HG02610 (cell line): ENCODE data around the gene DPF1.

Experiments
- ATAC-seq: cut with Tn5 transposase; IDR thresholded peaks from one replicate; pipeline ENCODE4 v1.9.1; 2021; ENCODE audit warnings: mild to moderate bottlenecking, moderate library complexity; ENCODE audit not compliant: unreplicated experiment

Gene DPF1

GRCh38 chr19:38221919-38222830 is 1.8 kb downstream of the DPF1 start:
- no peak for ATAC-seq

DNA sequence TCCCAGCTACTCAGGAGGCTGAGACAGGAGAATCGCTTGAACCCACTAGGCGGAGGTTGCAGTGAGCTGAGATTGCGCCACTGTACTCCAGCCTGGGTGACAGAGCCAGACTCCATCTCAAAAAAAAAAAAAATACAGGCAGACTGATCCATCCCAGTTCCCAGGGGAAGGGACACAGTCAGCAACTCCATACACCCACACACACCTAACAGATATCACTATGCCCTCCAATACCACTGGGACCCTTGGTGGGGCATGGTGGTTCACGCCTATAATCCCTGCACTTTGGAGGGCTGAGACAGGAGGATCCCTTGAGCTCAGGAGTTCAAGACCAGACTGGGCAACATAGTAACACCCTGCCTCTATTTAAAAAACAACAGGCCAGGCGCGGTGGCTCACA is 2.6 kb downstream of the DPF1 start:
- no peak for ATAC-seq

GRCh38 chr19:38219221-38219620 is 4.8 kb downstream of the DPF1 start:
- no peak for ATAC-seq

- ATAC-seq: no peak
Observed at GRCh38 chr19:38218204-38218603, 5.8 kb downstream of the DPF1 start.

DNA sequence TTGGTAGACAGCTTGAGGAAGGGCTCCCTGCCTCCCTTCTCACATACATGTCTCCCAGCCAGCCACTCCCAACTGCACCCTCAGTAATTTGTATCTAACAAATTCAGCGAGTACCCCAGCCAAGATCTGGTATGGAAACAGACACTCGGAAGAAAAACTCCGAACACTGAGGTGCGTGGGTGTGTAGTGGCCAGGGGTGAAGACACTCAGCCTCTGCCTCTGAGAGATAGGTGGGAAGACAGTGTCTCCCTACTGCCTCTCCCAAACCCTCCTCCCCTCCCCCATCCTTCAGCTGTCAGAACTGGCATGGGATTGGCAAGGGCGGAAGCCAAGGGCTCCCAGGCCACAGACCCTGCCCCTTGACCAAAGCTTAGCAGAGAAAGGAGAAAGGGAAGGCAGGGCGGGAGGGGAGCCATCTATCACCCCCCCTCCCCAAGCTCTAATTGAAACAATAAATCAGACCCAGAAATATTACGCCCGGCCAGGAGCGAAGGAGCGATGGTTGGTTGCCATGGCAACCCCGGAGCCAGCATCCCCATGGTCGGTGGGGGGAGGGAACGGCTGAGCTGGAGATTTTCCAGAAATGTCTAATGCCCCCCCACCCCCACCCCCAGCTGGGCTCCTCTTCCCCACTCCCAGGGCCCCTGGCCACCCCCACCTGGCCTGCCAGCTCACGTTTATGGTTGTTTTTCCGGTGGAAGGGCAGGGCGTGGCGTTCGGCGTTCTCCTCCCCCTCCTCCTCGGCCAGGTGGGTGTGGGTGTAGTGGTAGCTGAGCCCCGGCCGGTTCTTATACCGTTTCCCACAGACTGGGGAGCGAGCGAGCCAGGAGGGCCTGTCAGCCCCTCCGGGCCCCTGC is 7.0 kb downstream of the DPF1 start:
- ATAC-seq: no peak

DNA sequence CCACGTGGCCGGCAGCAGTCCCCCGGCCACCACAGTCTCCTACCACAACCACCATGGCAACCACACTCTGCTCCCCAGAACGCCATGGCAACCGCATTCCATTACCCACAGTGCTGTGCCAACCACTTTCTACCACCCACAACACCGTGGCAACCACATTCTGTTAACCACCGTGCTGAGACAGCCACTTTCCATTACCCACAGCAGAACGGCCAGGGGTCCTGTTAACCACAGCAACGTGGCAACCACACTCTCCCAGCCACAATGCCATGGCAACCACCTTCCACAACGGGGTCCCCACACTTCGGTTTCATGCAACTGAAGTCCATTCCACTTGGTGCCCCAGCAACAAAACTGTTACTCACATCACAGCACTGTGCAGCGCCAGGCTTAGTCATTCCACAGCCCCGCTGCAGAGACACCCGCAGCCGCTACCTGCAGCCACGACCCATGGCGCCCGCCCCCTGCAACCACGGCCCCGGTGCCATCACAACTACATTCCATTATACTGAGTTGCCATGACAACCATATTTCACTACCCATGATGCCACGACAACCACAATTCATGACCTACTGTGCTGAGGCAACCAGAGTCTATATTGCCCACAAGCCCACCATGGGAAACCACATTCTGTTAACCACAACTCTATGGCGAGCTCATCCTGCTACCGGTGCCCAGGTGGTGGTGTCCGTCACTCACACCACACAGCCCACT is 10.0 kb downstream of the DPF1 start:
- ATAC-seq: no peak

GRCh38 chr19:38213469-38213868 is 10.6 kb downstream of the DPF1 start:
- ATAC-seq: no peak

DNA sequence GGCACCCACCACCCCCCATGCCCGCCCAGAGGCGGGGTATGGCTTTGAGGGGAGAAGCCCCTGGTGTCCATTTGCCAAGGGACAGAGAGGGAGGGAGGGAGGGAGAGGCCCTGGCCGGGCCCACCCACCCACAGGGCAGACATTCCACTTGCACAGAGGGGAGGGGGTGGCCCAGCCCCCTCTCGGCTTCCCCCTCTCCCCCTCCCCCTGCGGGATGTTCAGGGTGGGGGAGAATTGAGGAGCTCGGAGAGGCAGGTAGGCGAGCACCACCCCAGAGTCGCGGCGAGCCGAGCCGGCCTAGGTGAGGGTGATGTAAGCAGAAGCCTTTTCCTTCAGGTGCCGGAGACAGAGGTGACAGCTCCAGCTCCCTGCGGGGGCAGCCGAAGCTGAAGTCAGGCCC is 12.3 kb downstream of the DPF1 start:
- ATAC-seq: no peak

DNA sequence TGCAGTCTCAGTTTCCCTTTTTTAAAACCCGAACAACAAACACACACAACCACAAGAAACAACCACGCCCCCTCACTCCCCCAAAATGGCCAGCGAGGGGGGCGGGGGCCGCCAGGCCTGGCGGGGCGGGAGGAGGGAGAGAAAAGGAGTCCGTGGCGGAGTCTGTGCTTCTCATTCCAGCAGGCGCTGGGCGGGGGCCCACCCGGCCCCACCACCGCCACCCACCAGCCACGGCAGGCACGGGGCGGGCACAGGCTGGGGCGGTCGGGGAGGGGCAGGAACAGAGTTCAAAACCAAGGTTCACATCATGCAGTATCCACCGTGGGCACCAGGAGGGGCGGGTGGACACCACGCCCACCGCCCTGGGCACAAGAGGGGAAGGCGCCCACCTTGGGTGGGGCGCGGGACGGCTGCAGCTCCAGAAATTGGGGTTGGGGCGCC is 12.9 kb downstream of the DPF1 start:
- no peak for ATAC-seq

GRCh38 chr19:38210458-38210987 is 13.5 kb downstream of the DPF1 start:
- no peak for ATAC-seq

GRCh38 chr19:38209671-38210457 is 14.2 kb downstream of the DPF1 start:
- ATAC-seq: no peak

DNA sequence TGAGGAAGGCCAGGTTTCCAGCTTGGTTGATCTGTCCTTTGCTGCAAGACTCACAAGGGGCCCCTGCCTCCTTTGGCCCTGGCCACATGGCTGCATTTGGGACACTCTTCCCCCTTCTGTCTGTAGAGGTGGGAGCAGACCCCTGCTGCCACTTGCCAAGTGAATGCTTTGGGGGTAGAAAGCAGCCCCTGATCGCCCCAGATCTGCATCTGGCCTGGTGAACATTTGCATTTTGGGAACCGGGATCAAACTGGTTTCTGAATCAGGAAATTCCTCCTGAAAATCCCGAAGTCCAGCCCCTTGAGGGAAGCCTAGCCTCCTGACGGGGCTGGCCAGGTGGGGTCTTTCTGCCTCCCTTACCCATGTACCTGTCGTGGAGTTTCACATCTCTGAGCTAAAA is 14.9 kb downstream of the DPF1 start:
- no peak for ATAC-seq

GRCh38 chr19:38208571-38208970 is 15.5 kb downstream of the DPF1 start:
- ATAC-seq: no peak

DNA sequence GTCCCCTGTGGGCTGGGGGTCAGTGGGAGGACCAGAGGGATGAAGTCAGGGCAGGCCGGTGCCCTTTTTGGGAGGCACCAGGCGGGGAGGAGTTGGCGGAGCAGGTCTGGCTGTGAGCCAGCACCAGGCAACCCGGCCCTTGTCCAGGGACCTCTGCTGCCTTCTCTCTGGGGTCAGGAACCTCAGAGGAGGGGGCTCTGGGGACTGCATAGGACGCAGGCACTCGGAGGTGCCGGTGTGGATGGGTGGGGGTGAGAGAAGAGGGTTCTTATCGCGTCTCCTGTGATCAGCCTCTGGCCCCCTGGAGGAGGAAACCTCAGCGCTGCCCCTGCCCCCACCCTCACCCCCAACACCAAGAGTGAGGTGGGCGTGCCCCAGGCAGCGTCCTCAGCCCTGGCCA is 16.5 kb downstream of the DPF1 start:
- no peak for ATAC-seq

- ATAC-seq: no peak
Observed at GRCh38 chr19:38206928-38207327, 17.1 kb downstream of the DPF1 start.

DNA sequence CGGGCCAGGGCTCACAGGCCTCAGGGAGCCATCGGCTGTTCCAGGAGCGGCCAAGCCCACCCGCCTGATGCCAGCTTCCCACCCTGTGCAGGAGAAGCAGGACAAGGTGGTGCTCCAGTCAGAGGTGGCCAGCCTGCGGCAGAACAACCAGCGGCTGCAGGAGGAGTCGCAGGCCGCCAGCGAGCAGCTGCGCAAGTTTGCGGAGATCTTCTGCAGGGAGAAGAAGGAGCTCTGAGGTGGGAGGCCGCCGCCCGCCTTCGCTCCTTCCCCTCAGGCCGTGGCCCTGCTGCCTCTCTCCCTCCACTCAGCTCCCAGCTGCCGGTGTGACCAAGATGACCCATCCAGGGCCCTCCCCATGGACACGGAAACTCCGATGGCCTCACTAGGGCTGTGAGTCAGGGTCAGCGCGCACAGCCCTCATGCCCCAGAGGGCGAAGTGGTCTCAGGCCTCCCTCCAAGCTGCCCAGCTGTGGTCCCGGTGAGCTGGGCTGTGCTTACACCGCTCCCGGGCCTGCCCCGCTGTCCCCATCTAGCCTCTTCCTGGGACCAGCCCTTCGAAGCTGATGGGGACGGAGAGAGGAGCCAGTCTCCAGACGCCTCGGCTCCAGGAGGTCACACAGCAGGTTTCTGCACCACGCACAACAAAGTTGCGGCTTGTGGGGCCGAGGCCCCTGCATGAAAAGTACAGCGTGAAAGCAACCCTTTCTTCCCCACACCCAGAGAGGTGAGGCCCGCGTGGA is 17.8 kb downstream of the DPF1 start:
- ATAC-seq: no peak

DNA sequence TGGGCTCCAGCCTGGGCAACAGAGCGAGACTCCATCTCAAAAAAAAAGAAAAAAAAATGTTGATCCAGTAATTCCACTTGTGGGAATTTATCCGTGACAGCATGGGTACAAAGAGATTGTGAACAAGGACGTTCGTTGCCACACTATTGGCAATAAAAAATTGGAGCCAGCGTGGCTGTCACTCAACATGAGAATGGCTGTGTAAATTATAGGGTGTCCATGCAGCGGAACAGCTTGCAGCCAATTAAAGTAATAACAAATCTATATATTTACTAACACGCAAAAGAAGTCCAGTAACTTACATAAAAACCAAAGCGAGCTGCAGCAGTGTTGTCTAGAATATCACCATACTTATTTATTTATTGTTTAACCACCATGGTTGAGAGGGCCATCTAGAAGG is 19.3 kb downstream of the DPF1 start:
- no peak for ATAC-seq

DNA sequence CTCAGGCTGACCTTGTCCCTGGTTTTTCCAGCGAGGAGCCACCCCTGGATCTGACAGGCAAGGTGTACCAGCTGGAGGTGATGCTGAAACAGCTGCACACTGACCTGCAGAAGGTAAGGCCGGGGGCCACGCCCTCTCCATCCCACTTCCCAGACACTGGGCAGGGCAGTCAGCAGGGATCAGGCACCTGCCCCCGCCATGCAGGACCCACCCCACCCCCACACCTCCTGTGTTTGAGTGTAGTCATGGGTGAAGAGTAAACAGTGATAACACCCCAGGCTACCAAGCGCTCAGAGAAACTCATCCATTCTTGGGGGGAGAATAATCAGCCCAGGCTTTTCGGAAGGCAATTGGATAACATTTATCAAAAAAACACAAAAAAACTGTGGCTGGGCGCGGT is 19.9 kb downstream of the DPF1 start:
- ATAC-seq: no peak

DNA sequence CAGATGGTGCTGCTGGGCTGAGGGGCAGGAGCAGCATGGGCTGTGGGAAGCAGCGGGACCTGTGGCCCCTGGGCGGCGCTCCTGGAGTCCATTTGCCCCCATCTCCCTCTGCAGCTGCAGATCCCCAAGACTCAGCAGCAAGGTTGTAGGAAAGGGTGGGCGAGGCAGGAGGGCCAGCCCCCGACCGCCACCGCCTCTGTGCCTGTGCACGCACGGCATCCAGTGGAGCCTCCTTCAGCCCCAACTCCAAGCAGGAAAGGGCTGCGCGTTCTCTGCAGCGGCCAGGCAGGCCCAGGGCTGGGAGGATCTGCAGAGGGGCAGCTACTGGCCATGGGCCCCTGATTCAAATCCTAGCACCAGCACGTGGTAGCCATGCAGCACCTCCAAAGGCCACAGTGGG is 20.8 kb downstream of the DPF1 start:
- no peak for ATAC-seq

- ATAC-seq: no peak
Observed at GRCh38 chr19:38202504-38202903, 21.5 kb downstream of the DPF1 start.
